H9 (cell line): Measurements from ENCODE around the gene ALG14. TPM values are rescaled to one million over a fixed set of nuclear protein-coding genes. Genes with fewer than 3 reads are reported as not detected.

ENCODE experiments used
- DNase-seq: peaks from one replicate; pipeline ENCODE4 v3.0.0-alpha.2; 2017
- H2AFZ ChIP-seq: one replicate; pipeline ENCODE4 v1.6.1; 2013; ENCODE audit warnings: mild to moderate bottlenecking, low read length, control low read depth, moderate library complexity
- H2AK5ac ChIP-seq: 2 replicates; pipeline ENCODE4 v1.6.1; 2013; ENCODE audit warnings: low read length, control low read depth, mixed read lengths; ENCODE audit not compliant: insufficient read length
- H2BK120ac ChIP-seq: one replicate; pipeline ENCODE4 v1.6.1; 2013; ENCODE audit warnings: low read depth, mild to moderate bottlenecking, low read length, control low read depth, inconsistent platforms; ENCODE audit not compliant: poor library complexity, severe bottlenecking
- H2BK12ac ChIP-seq: 2 replicates; pipeline ENCODE4 v1.6.1; 2013; ENCODE audit warnings: low read length, control low read depth, mixed read lengths, low read depth; ENCODE audit not compliant: insufficient read length
- H2BK15ac ChIP-seq: 2 replicates; pipeline ENCODE4 v1.6.1; 2013; ENCODE audit warnings: low read depth, low read length, control low read depth
- H2BK20ac ChIP-seq: one replicate; pipeline ENCODE4 v1.6.1; 2013; ENCODE audit warnings: low read depth, mild to moderate bottlenecking, low read length, control low read depth, inconsistent platforms; ENCODE audit not compliant: poor library complexity, severe bottlenecking
- H2BK5ac ChIP-seq: 2 replicates; pipeline ENCODE4 v1.6.1; 2013; ENCODE audit warnings: low read length, control low read depth, mixed read lengths; ENCODE audit not compliant: insufficient read length
- H3K14ac ChIP-seq: 2 replicates; pipeline ENCODE4 v1.6.1; 2013; ENCODE audit warnings: low read length, control low read depth; ENCODE audit not compliant: insufficient read depth
- H3K18ac ChIP-seq: 2 replicates; pipeline ENCODE4 v1.6.1; 2013; ENCODE audit warnings: low read depth, mild to moderate bottlenecking, mixed read lengths, low read length, control low read depth; ENCODE audit not compliant: insufficient read length
- H3K23ac ChIP-seq: 2 replicates; pipeline ENCODE4 v1.6.1; 2013; ENCODE audit warnings: low read length, control low read depth, mixed read lengths, low read depth; ENCODE audit not compliant: insufficient read length
- H3K23me2 ChIP-seq: 2 replicates; pipeline ENCODE4 v1.6.1; 2013; ENCODE audit warnings: low read depth, mild to moderate bottlenecking, mixed read lengths, low read length, control low read depth; ENCODE audit not compliant: insufficient read length, poor library complexity, severe bottlenecking
- H3K27ac ChIP-seq: 2 replicates; pipeline ENCODE4 v1.5.1; 2013; ENCODE audit warnings: low read length, control low read depth, mixed read lengths, low read depth; ENCODE audit not compliant: insufficient read length
- H3K27me3 ChIP-seq: 2 replicates; pipeline ENCODE4 v1.6.1; 2013; ENCODE audit warnings: low read length, control low read depth, inconsistent platforms; ENCODE audit not compliant: insufficient read depth
- H3K4ac ChIP-seq: 2 replicates; pipeline ENCODE4 v1.6.1; 2013; ENCODE audit warnings: low read depth, mild to moderate bottlenecking, control low read depth, inconsistent platforms, low read length, moderate library complexity
- H3K4me1 ChIP-seq: 2 replicates; pipeline ENCODE4 v1.6.1; 2013; ENCODE audit warnings: low read length, control low read depth, inconsistent platforms; ENCODE audit not compliant: insufficient read depth
- H3K4me2 ChIP-seq: 2 replicates; pipeline ENCODE4 v1.6.1; 2013; ENCODE audit warnings: low read length, control low read depth, mixed read lengths; ENCODE audit not compliant: insufficient read length, insufficient read depth
- H3K56ac ChIP-seq: 2 replicates; pipeline ENCODE4 v1.6.1; 2013; ENCODE audit warnings: low read depth, mild to moderate bottlenecking, mixed read lengths, low read length, control low read depth; ENCODE audit not compliant: insufficient read length
- H3K79me1 ChIP-seq: 2 replicates; pipeline ENCODE4 v1.6.1; 2013; ENCODE audit warnings: low read depth, mild to moderate bottlenecking, moderate library complexity, low read length, control low read depth, inconsistent platforms; ENCODE audit not compliant: insufficient read depth, poor library complexity, severe bottlenecking
- H3K79me2 ChIP-seq: 2 replicates; pipeline ENCODE4 v1.6.1; 2013; ENCODE audit warnings: low read length, control low read depth, inconsistent platforms; ENCODE audit not compliant: insufficient read depth
- H3K9ac ChIP-seq: 2 replicates; pipeline ENCODE4 v1.6.1; 2013; ENCODE audit warnings: low read length, control low read depth, mixed read lengths; ENCODE audit not compliant: insufficient read length; ENCODE audit errors: extremely low read depth
- H3K9me3 ChIP-seq: one replicate; pipeline ENCODE4 v1.6.1; 2013; ENCODE audit warnings: low read depth, low read length, inconsistent platforms; ENCODE audit not compliant: control insufficient read depth
- H3T11ph ChIP-seq: one replicate; pipeline ENCODE4 v1.6.1; 2013; ENCODE audit warnings: mild to moderate bottlenecking, low read length, control low read depth, inconsistent platforms
- H4K20me1 ChIP-seq: one replicate; pipeline ENCODE4 v1.6.1; 2013; ENCODE audit not compliant: control insufficient read depth, insufficient read length, insufficient read depth
- H4K5ac ChIP-seq: 2 replicates; pipeline ENCODE4 v1.6.1; 2013; ENCODE audit warnings: low read depth, mild to moderate bottlenecking, mixed read lengths, low read length, control low read depth; ENCODE audit not compliant: insufficient read length
- H4K8ac ChIP-seq: replicated peaks from 2 replicates; pipeline ENCODE4 v1.6.1; 2013; ENCODE audit warnings: low read length, control low read depth, mixed read lengths, low read depth; ENCODE audit not compliant: insufficient read length
- H4K91ac ChIP-seq: 2 replicates; pipeline ENCODE4 v1.6.1; 2013; ENCODE audit warnings: low read depth, mild to moderate bottlenecking, moderate library complexity, mixed read lengths, low read length, control low read depth; ENCODE audit not compliant: insufficient read length
- H3K27ac Mint-ChIP-seq, 3 experiments: 2 replicates in 2 of 3; 3 replicates in 1 of 3; pipeline ENCODE4 v1.8.0; 2020 to 2021; ENCODE audit warnings: mixed read lengths in 3 of 3, mild to moderate bottlenecking in 1 of 3, moderate library complexity in 1 of 3
- H3K27me3 Mint-ChIP-seq: 2 replicates; pipeline ENCODE4 v1.8.0; 2021; ENCODE audit warnings: low read depth, mild to moderate bottlenecking, moderate library complexity, mixed read lengths
- H3K36me3 Mint-ChIP-seq, 3 experiments: 2 replicates in 2 of 3; 3 replicates in 1 of 3; pipeline ENCODE4 v1.8.0; 2020 to 2021; ENCODE audit warnings: low read depth in 3 of 3, mixed read lengths in 3 of 3; ENCODE audit not compliant: insufficient read depth in 1 of 3
- H3K4me1 Mint-ChIP-seq, 2 experiments: 2 replicates each; pipeline ENCODE4 v1.8.0; 2020; ENCODE audit warnings: mixed read lengths in 2 of 2
- H3K4me3 Mint-ChIP-seq, 2 experiments: 2 replicates in 1 of 2; 3 replicates in 1 of 2; pipeline ENCODE4 v1.8.0; 2020 to 2021; ENCODE audit warnings: mild to moderate bottlenecking in 2 of 2, mixed read lengths in 2 of 2, moderate library complexity in 1 of 2
- H3K9me3 Mint-ChIP-seq, 2 experiments: 2 replicates in 1 of 2; 3 replicates in 1 of 2; pipeline ENCODE4 v1.8.0; 2020; ENCODE audit warnings: mild to moderate bottlenecking in 2 of 2, mixed read lengths in 2 of 2, moderate library complexity in 1 of 2
- CTCF ChIP-seq: fragments of 200-600 bp; sonication (generic); conservative IDR thresholded peaks from 3 replicates; pipeline ENCODE4 v1.8.0; 2021; ENCODE audit warnings: antibody characterized with exemption, mild to moderate bottlenecking
- WGBS: extraction: QIAGEN DNeasy Blood & Tissue Kit; methylation state at CpG from one replicate; pipeline ENCODE4 v1.1.7; 2013; ENCODE audit warnings: missing lambda C conversion rate, low lambda C conversion rate, mixed read lengths; ENCODE audit not compliant: insufficient read length; ENCODE audit errors: extremely low coverage; 5-methylcytosine and 5-hydroxymethylcytosine counted together
- total RNA-seq: library from RNA; stranded (reverse); gene quantifications from 2 replicates; pipeline ENCODE4 v1.2.1, GENCODE V29; 2021

Gene ALG14
- total RNA-seq, 1 experiment from 2014 or later = 2.5 TPM

- Mint-ChIP-seq H3K4me1 (peaks cover 16 to 17% of the 10 kb centered on the region in 2 experiments), H3K27ac (no peak overlapping the region), H3K4me3 (no peak overlapping the region), H3K9me3 (no peaks in the 10 kb centered on the region), H3K36me3 (no peaks in the 10 kb centered on the region), H3K27me3 (no peaks in the 10 kb centered on the region)
- Histone ChIP-seq H4K20me1 (no peaks in the 10 kb centered on the region), H2BK20ac (no peak overlapping the region), H3K4me1 (no peaks in the 10 kb centered on the region), H3K23ac (no peak overlapping the region), H2BK12ac (no peak overlapping the region), H3K9ac (no peak overlapping the region), H2AFZ (no peak overlapping the region), H3K4me2 (no peak overlapping the region), H2AK5ac (no peak overlapping the region), H3K56ac (no peak overlapping the region), H2BK5ac (no peak overlapping the region), H4K91ac (no peak overlapping the region), H3T11ph (no peak overlapping the region), H2BK120ac (no peak overlapping the region), H3K4ac (no peak overlapping the region), H3K23me2 (no peaks in the 10 kb centered on the region), H3K18ac (no peak overlapping the region), H3K27ac (no peak overlapping the region), H3K79me1 (no peaks in the 10 kb centered on the region), H4K8ac (no peak overlapping the region), H3K14ac (no peak overlapping the region), H4K5ac (no peak overlapping the region), H3K79me2 (no peaks in the 10 kb centered on the region), H2BK15ac (no peak overlapping the region), H3K9me3 (no peaks in the 10 kb centered on the region), H3K27me3 (no peaks in the 10 kb centered on the region)
- WGBS = no CpG with 5 or more reads among the region's 1 CpG
- no peak for DNase-seq
- no peak for TF ChIP-seq CTCF
Measured at GRCh38 chr1:95017775-95018174, 55.0 kb downstream of the ALG14 start.
